Peyer's patch (tissue), 4 donors: ENCODE measurements around the gene CEP85L.

Experiments used
- POLR2A ChIP-seq, 2 donors: fragments of 450-650 bp; IDR thresholded peaks; one replicate each; pipeline ENCODE4 v1.5.1; 2017; ENCODE audit warnings: antibody characterized with exemption in 2 of 2, mild to moderate bottlenecking in 2 of 2, moderate library complexity in 2 of 2
- TF ChIP-seq, protein P1 (sequence below), 6 experiments: fragments of 450-650 bp in 4 of 6; fragments of 200-600 bp in 2 of 6; sonication (generic) in 1 of 6; IDR thresholded peaks; one replicate each; pipeline ENCODE4 v1.5.1; 2017 to 2019; ENCODE audit warnings: antibody characterized with exemption in 6 of 6, mild to moderate bottlenecking in 3 of 6, moderate library complexity in 1 of 6

DNA sequence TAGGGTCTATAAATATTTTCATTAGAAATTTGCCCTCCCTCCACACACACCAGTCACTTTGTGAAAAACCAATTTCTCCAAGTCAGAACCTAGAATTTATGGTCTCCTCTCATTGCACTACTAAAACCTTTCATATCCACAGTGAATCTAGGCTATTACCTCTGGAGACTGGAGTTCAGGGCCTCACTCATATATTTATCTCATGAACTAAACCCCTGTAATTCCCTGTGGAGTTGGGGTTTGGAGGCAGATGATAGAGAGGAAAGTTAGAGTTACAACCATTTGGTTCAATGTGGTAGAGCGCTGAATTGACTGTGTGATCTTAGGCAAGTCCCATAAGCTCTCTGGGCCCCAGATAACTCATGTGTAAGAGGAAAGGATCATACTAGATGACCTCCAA, 18.2 kb upstream of the CEP85L start:
- TF ChIP-seq, protein P1, sequence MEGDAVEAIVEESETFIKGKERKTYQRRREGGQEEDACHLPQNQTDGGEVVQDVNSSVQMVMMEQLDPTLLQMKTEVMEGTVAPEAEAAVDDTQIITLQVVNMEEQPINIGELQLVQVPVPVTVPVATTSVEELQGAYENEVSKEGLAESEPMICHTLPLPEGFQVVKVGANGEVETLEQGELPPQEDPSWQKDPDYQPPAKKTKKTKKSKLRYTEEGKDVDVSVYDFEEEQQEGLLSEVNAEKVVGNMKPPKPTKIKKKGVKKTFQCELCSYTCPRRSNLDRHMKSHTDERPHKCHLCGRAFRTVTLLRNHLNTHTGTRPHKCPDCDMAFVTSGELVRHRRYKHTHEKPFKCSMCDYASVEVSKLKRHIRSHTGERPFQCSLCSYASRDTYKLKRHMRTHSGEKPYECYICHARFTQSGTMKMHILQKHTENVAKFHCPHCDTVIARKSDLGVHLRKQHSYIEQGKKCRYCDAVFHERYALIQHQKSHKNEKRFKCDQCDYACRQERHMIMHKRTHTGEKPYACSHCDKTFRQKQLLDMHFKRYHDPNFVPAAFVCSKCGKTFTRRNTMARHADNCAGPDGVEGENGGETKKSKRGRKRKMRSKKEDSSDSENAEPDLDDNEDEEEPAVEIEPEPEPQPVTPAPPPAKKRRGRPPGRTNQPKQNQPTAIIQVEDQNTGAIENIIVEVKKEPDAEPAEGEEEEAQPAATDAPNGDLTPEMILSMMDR (IDR thresholded peaks at IDR 0.05): no peak
- TF ChIP-seq POLR2A (IDR thresholded peaks at IDR 0.05): no peak
